ENCODE data around the gene SLC25A34. TPM values are rescaled to one million over a fixed set of nuclear protein-coding genes. Genes with fewer than 3 reads are reported as not detected.

Gene SLC25A34
- total RNA-seq, 2 experiments from 2014 or later = 1.4 to 2.2 TPM

- Histone ChIP-seq H3K27ac (ENCODE audit: low read depth, low read length, poor library complexity, severe bottlenecking) (no peak overlapping the region), H3K4me1 (ENCODE audit: insufficient read depth, low read length, poor library complexity, severe bottlenecking) (no peaks in the 10 kb centered on the region), H3K9me3 (ENCODE audit: low read length) (no peaks in the 10 kb centered on the region), H3K4me2 (ENCODE audit: low read length) (no peak overlapping the region), H3K36me3 (ENCODE audit: insufficient read depth, low read length) (peaks cover 17% of the 10 kb centered on the region; the same call in 1 of the 2 replicates), H3K79me2 (ENCODE audit: insufficient read depth, low read depth, low read length) (no peaks in the 10 kb centered on the region), H4K20me1 (ENCODE audit: insufficient read depth, low read length) (no peaks in the 10 kb centered on the region), H3K4me3 (ENCODE audit: low read depth, low read length, poor library complexity, severe bottlenecking) (no peak overlapping the region), H2AFZ (ENCODE audit: low read length) (no peak overlapping the region), H3K9me2 (ENCODE audit: insufficient read depth, low read length) (no peaks in the 10 kb centered on the region)
- BruUV-seq (replicated peaks) = no TSS peak
- intact Hi-C loops (cut with micrococcal nuclease; ENCODE audit: unreplicated experiment) = no loop called here
- ChIA-PET CTCF (ENCODE audit: unreplicated experiment) (no interaction called here), POLR2A (no interaction called here)
- TF ChIP-seq EZH2phosphoT487 (IDR thresholded peaks at IDR 0.05; ENCODE audit: borderline replicate concordance, low read depth, low read length) = no peak
- TF ChIP-seq CTCF (conservative IDR thresholded peaks at IDR 0.05; ENCODE audit: low read length) = no peak
- DNase-seq (ENCODE audit: low spot score) = no peak
These were observed 9.6 kb upstream of the SLC25A34 start for GRCh38 chr1:15726508-15726907.

- Histone ChIP-seq H3K79me2 (ENCODE audit: insufficient read depth, low read depth, low read length) (no peaks in the 10 kb centered on the region), H3K4me1 (ENCODE audit: insufficient read depth, low read length, poor library complexity, severe bottlenecking) (no peaks in the 10 kb centered on the region), H2AFZ (ENCODE audit: low read length) (no peak overlapping the region), H3K9me3 (ENCODE audit: low read length) (no peaks in the 10 kb centered on the region), H3K9me2 (ENCODE audit: insufficient read depth, low read length) (no peaks in the 10 kb centered on the region), H3K27ac (ENCODE audit: low read depth, low read length, poor library complexity, severe bottlenecking) (no peak overlapping the region), H3K4me3 (ENCODE audit: low read depth, low read length, poor library complexity, severe bottlenecking) (no peak overlapping the region), H3K4me2 (ENCODE audit: low read length) (no peak overlapping the region), H4K20me1 (ENCODE audit: insufficient read depth, low read length) (no peaks in the 10 kb centered on the region), H3K36me3 (ENCODE audit: insufficient read depth, low read length) (peaks cover 17% of the 10 kb centered on the region; the same call in 1 of the 2 replicates)
- intact Hi-C loops (cut with micrococcal nuclease; ENCODE audit: unreplicated experiment) = no loop called here
- ChIA-PET CTCF (ENCODE audit: unreplicated experiment) (no interaction called here), POLR2A (interaction anchor here (0.6 kb wide), 2 partner anchors 13 to 655 kb away, joined by 3 read pairs; no protein-coding TSS in a partner anchor)
- TF ChIP-seq CTCF (conservative IDR thresholded peaks at IDR 0.05; ENCODE audit: low read length) (no peak), EZH2phosphoT487 (IDR thresholded peaks at IDR 0.05; ENCODE audit: borderline replicate concordance, low read depth, low read length) (no peak)
- DNase-seq (ENCODE audit: low spot score) = no peak
- no TSS peak for BruUV-seq (replicated peaks)
These were observed 9.0 kb upstream of the SLC25A34 start for GRCh38 chr1:15727021-15727420.

- TF ChIP-seq CTCF (conservative IDR thresholded peaks at IDR 0.05; ENCODE audit: low read length) (no peak), EZH2phosphoT487 (IDR thresholded peaks at IDR 0.05; ENCODE audit: borderline replicate concordance, low read depth, low read length) (no peak)
- H3K79me2 ChIP-seq (ENCODE audit: insufficient read depth, low read depth, low read length) = no peaks in the 10 kb centered on the region
- H4K20me1 ChIP-seq (ENCODE audit: insufficient read depth, low read length) = no peaks in the 10 kb centered on the region
- ChIA-PET POLR2A (interaction anchor here (0.6 kb wide), 2 partner anchors 14 to 655 kb away, joined by 3 read pairs; no protein-coding TSS in a partner anchor), CTCF (ENCODE audit: unreplicated experiment) (no interaction called here)
- H3K36me3 ChIP-seq (ENCODE audit: insufficient read depth, low read length) = peaks cover 17% of the 10 kb centered on the region; the same call in 1 of the 2 replicates
- no peak overlapping the region for H2AFZ ChIP-seq (ENCODE audit: low read length)
- H3K27ac ChIP-seq (ENCODE audit: low read depth, low read length, poor library complexity, severe bottlenecking) = no peak overlapping the region
- no peak overlapping the region for H3K4me3 ChIP-seq (ENCODE audit: low read depth, low read length, poor library complexity, severe bottlenecking)
- BruUV-seq (replicated peaks) = no TSS peak
- DNase-seq (ENCODE audit: low spot score) = no peak
- no peaks in the 10 kb centered on the region for H3K9me2 ChIP-seq (ENCODE audit: insufficient read depth, low read length)
- H3K4me1 ChIP-seq (ENCODE audit: insufficient read depth, low read length, poor library complexity, severe bottlenecking) = no peaks in the 10 kb centered on the region
- H3K9me3 ChIP-seq (ENCODE audit: low read length) = no peaks in the 10 kb centered on the region
- intact Hi-C loops (cut with micrococcal nuclease; ENCODE audit: unreplicated experiment) = no loop called here
- no peak overlapping the region for H3K4me2 ChIP-seq (ENCODE audit: low read length)
These were observed 8.6 kb upstream of the SLC25A34 start for GRCh38 chr1:15727424-15727823.
